ENCODE measurements around the gene SLC6A11.

Gene SLC6A11

GRCh38 chr3:10813425-10813824 lies 2.6 kb upstream of the SLC6A11 start:
- H3K27me3 ChIP-seq: peaks cover 12% of the 10 kb centered on the region
- DNase-seq: no peak
- H3K4me1 ChIP-seq: no peaks in the 10 kb centered on the region
- H3K36me3 ChIP-seq: no peaks in the 10 kb centered on the region
- no peak overlapping the region for H3K4me3 ChIP-seq (ENCODE audit: low read depth, low read length)
- no peak for TF ChIP-seq CTCF (IDR thresholded peaks at IDR 0.05; ENCODE audit: low read depth, low read length)
- no peaks in the 10 kb centered on the region for H3K9me3 ChIP-seq

- Histone ChIP-seq H3K4me3 (ENCODE audit: low read depth, low read length) (no peak overlapping the region), H3K36me3 (no peaks in the 10 kb centered on the region), H3K4me1 (no peaks in the 10 kb centered on the region), H3K27me3 (peaks cover 12% of the 10 kb centered on the region), H3K9me3 (no peaks in the 10 kb centered on the region)
- TF ChIP-seq CTCF (IDR thresholded peaks at IDR 0.05; ENCODE audit: low read depth, low read length): no peak
- no peak for DNase-seq
Observed at GRCh38 chr3:10814623-10815022, 1.4 kb upstream of the SLC6A11 start.

GRCh38 chr3:10815487-10815886 lies 541 bp upstream of the SLC6A11 start:
- TF ChIP-seq CTCF (IDR thresholded peaks at IDR 0.05; ENCODE audit: low read depth, low read length): no peak
- Histone ChIP-seq H3K9me3 (no peaks in the 10 kb centered on the region), H3K36me3 (no peaks in the 10 kb centered on the region), H3K4me3 (ENCODE audit: low read depth, low read length) (no peak overlapping the region), H3K4me1 (no peaks in the 10 kb centered on the region), H3K27me3 (peaks cover 12% of the 10 kb centered on the region)
- no peak for DNase-seq

GRCh38 chr3:10816863-10817253 lies 830 bp downstream of the SLC6A11 start:
- H3K36me3 ChIP-seq: no peaks in the 10 kb centered on the region
- H3K9me3 ChIP-seq: no peaks in the 10 kb centered on the region
- DNase-seq: no peak
- peaks cover 12% of the 10 kb centered on the region for H3K27me3 ChIP-seq
- no peak for TF ChIP-seq CTCF (IDR thresholded peaks at IDR 0.05; ENCODE audit: low read depth, low read length)
- no peaks in the 10 kb centered on the region for H3K4me1 ChIP-seq
- H3K4me3 ChIP-seq (ENCODE audit: low read depth, low read length): no peak overlapping the region

- Histone ChIP-seq H3K27me3 (peaks cover 12% of the 10 kb centered on the region), H3K36me3 (no peaks in the 10 kb centered on the region), H3K4me3 (ENCODE audit: low read depth, low read length) (no peak overlapping the region), H3K4me1 (no peaks in the 10 kb centered on the region), H3K9me3 (no peaks in the 10 kb centered on the region)
- no peak for DNase-seq
- TF ChIP-seq CTCF (IDR thresholded peaks at IDR 0.05; ENCODE audit: low read depth, low read length): no peak
Observed at GRCh38 chr3:10817506-10817905, 1.5 kb downstream of the SLC6A11 start.

GRCh38 chr3:10822055-10822454 lies 6.0 kb downstream of the SLC6A11 start:
- TF ChIP-seq CTCF (IDR thresholded peaks at IDR 0.05; ENCODE audit: low read depth, low read length): no peak
- DNase-seq: no peak
- H3K27me3 ChIP-seq: peaks cover 3% of the 10 kb centered on the region; the same call in 1 of the 2 replicates
- H3K36me3 ChIP-seq: no peaks in the 10 kb centered on the region
- no peaks in the 10 kb centered on the region for H3K4me1 ChIP-seq
- H3K9me3 ChIP-seq: no peaks in the 10 kb centered on the region
- no peak overlapping the region for H3K4me3 ChIP-seq (ENCODE audit: low read depth, low read length)

Measured in BE2C (cell line).